CD4-positive, alpha-beta memory T cell (primary cell): Measurements from ENCODE around the gene ALPG. TPM values are rescaled to one million over a fixed set of nuclear protein-coding genes. Genes with fewer than 3 reads are reported as not detected.
"Not testable (repeated sequence)": the region's sequence is repeated elsewhere in the genome, so short reads cannot be mapped to it uniquely, and the experiment has no call there.

Source experiments
- CTCF ChIA-PET: fragments of 350-600 bp; sonication (Branson Sonifier 250); formaldehyde crosslinking; loops from one replicate; lab custom pipeline; 2021; ENCODE audit warnings: inconsistent platforms; ENCODE audit not compliant: partially characterized antibody; lab: Charles Lee
- POLR2A ChIA-PET: fragments of 350-600 bp; sonication (Branson Sonifier 250); formaldehyde crosslinking; loops from one replicate; lab custom pipeline; 2021; ENCODE audit not compliant: partially characterized antibody; lab: Charles Lee
- DNase-seq, 5 donors: peaks; one replicate each; pipeline versions ENCODE4 v3.0.0 to v3.0.0-alpha.2; 2020 to 2022; ENCODE audit warnings: mixed read lengths in 1 of 5
- H3K27ac ChIP-seq: one replicate; pipeline ENCODE4 v1.7.0; 2013; ENCODE audit warnings: low read depth, low read length
- H3K27me3 ChIP-seq: 2 replicates; pipeline ENCODE4 v1.7.0; 2013; ENCODE audit warnings: mild to moderate bottlenecking, low read length, moderate library complexity; ENCODE audit not compliant: insufficient read depth
- H3K36me3 ChIP-seq: 2 replicates; pipeline ENCODE4 v1.7.0; 2013; ENCODE audit warnings: mild to moderate bottlenecking, low read length, moderate library complexity; ENCODE audit not compliant: insufficient read depth
- H3K4me1 ChIP-seq: 2 replicates; pipeline ENCODE4 v1.7.0; 2013; ENCODE audit warnings: mild to moderate bottlenecking, low read length, moderate library complexity; ENCODE audit not compliant: insufficient read depth
- H3K4me3 ChIP-seq, 2 donors: one replicate each; pipeline ENCODE4 v1.7.0; 2013; ENCODE audit warnings: low read length in 2 of 2, mild to moderate bottlenecking in 1 of 2
- H3K9me3 ChIP-seq, 2 donors: one replicate each; pipeline ENCODE4 v1.7.0; 2013; ENCODE audit warnings: low read length in 2 of 2, control low read depth in 1 of 2; ENCODE audit not compliant: control insufficient read depth in 1 of 2
- H3K27ac Mint-ChIP-seq, 7 donors: one replicate each; pipeline ENCODE4 v1.8.0; 2020 to 2021; ENCODE audit warnings: mixed read lengths in 7 of 7, mild to moderate bottlenecking in 6 of 7, inconsistent platforms in 3 of 7, moderate library complexity in 3 of 7
- H3K27me3 Mint-ChIP-seq, 2 donors: one replicate each; pipeline ENCODE4 v1.8.0; 2020 to 2021; ENCODE audit warnings: mixed read lengths in 2 of 2
- H3K36me3 Mint-ChIP-seq, 2 donors: one replicate each; pipeline ENCODE4 v1.8.0; 2020 to 2021; ENCODE audit warnings: mixed read lengths in 2 of 2, inconsistent platforms in 1 of 2, mild to moderate bottlenecking in 1 of 2
- H3K4me1 Mint-ChIP-seq, 4 donors: one replicate each; pipeline ENCODE4 v1.8.0; 2020 to 2021; ENCODE audit warnings: mixed read lengths in 4 of 4, mild to moderate bottlenecking in 1 of 4
- H3K4me3 Mint-ChIP-seq, 8 donors: one replicate each; pipeline ENCODE4 v1.8.0; 2020 to 2021; ENCODE audit warnings: mixed read lengths in 8 of 8, mild to moderate bottlenecking in 7 of 8, moderate library complexity in 6 of 8, inconsistent platforms in 3 of 8
- H3K9me3 Mint-ChIP-seq, 8 donors: one replicate each; pipeline ENCODE4 v1.8.0; 2020 to 2021; ENCODE audit warnings: mixed read lengths in 8 of 8, mild to moderate bottlenecking in 5 of 8, inconsistent platforms in 3 of 8, moderate library complexity in 1 of 8
- intact Hi-C: fragments of 100-400 bp; cut with micrococcal nuclease; formaldehyde crosslinking; loops from one replicate; pipeline ENCODE4 v1.15.1; 2023
- polyA plus RNA-seq, 2 donors: library from polyadenylated mRNA; unstranded; fragments of 300-500 nt; fragmentation: Illumina TruSeq; gene quantifications; one replicate each; pipeline ENCODE4 v1.2.3, GENCODE V29; 2021
- total RNA-seq, 2 experiments: library from RNA; stranded (reverse); gene quantifications; one replicate each; pipeline ENCODE4 v1.2.3, GENCODE V29; 2021

Gene ALPG
- total and polyA plus RNA-seq, 4 experiments from 2014 or later, result not detected

DNA sequence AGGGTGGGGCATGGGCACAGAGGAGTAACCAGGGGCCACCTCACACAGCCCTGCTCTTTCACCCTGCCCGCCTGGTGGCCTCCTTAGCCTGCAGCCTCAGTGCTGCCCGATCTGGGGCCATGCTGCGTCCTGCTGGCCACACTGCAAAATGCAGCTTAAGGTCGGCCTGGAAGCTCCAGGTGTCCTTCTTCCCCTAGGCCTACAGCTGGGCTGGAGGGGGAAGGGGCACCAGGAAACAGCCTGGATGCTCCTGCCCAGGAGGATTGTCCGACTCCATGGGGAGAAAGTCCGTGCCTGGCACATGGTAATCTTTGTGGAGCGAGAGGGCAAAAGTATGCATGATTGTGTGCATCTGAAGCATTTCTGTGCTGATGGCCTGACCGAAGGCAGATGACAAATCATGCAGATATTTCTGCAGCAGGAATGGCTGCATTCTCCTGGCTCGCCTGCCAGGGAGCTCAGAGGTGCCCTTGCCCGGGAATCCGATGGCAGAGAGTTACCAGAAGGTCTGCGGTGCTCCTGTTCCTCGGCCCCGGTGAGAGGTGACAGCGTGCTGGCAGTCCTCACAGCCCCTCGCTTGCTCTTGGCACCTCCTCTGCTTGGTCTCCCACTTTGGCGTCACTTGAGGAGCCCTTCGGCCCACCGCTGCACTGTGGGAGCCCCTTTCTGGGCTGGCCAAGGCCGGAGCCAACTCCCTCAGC lies 40.9 kb upstream of the ALPG start:
- intact Hi-C loops, result no loop called here
- peaks cover 0 to 5% (median 0%) of the 10 kb centered on the region in 8 donors for H3K9me3 Mint-ChIP-seq
- no peak overlapping the region for H3K27ac ChIP-seq
- H3K4me1 ChIP-seq, result peaks cover 20% of the 10 kb centered on the region
- CTCF ChIA-PET, result no interaction called here
- no peak for DNase-seq
- no peaks in the 10 kb centered on the region for H3K9me3 ChIP-seq
- no peaks in the 10 kb centered on the region for H3K27me3 ChIP-seq
- no peak overlapping the region for H3K27ac Mint-ChIP-seq
- H3K27me3 Mint-ChIP-seq, result no peaks in the 10 kb centered on the region
- no peak overlapping the region for H3K4me3 ChIP-seq
- H3K4me1 Mint-ChIP-seq, result peaks cover 9 to 29% (median 12%) of the 10 kb centered on the region in 4 donors
- no peaks in the 10 kb centered on the region for H3K36me3 Mint-ChIP-seq
- POLR2A ChIA-PET, result no interaction called here
- H3K4me3 Mint-ChIP-seq, result peak overlapping the region in 1 of 8 donors; percentile 29
- H3K36me3 ChIP-seq, result no peaks in the 10 kb centered on the region

DNA sequence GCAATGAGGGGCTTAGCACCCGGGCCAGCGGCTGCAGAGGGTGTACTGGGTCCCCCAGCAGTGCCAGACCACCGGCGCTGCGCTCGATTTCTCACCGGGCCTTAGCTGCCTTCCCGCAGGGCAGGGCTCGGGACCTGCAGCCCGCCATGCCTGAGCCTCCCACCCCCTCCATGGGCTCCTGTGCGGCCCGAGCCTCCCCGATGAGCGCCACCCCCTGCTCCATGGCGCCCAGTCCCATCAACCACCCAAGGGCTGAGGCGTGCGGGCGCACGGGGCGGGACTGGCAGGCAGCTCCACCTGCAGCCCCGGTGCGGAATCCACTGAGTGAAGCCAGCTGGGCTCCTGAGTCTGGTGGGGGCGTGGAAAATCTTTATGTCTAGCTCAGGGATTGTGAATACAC lies 40.2 kb upstream of the ALPG start:
- peaks cover 20% of the 10 kb centered on the region for H3K4me1 ChIP-seq
- H3K9me3 Mint-ChIP-seq, DNase-seq, POLR2A ChIA-PET, H3K27ac ChIP-seq, H3K27me3 Mint-ChIP-seq, H3K36me3 ChIP-seq, H3K36me3 Mint-ChIP-seq, H3K9me3 ChIP-seq, H3K4me3 ChIP-seq, intact Hi-C loops, H3K27me3 ChIP-seq, H3K4me3 Mint-ChIP-seq: not testable (repeated sequence)
- CTCF ChIA-PET, result interaction anchor here (1.0 kb wide), 1 partner anchor 49 kb away, joined by 3 read pairs; no protein-coding TSS in a partner anchor
- Mint-ChIP-seq H3K4me1 (peaks cover 9 to 29% (median 12%) of the 10 kb centered on the region in 4 donors), H3K27ac (peak overlapping the region in 1 of 7 donors; percentile 22)

DNA sequence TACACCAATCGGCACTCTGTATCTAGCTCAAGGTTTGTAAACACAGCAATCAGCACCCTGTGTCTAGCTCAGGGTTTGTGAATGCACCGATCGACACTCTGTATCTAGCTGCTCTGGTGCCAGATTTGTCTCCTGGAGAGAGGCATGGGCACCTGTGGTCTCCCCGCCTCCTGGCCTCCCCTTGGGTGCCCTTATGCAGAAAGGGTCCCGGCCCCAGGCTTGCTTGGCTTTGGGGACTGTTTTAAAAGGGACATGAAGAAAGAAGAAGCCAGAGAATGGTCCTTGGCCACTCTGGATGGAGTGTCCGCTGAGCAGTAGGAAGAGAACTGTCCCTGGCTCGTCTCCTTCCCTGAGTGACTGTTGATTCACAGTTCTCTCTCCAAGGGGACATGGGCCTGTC lies 39.6 kb upstream of the ALPG start:
- Mint-ChIP-seq H3K36me3 (no peaks in the 10 kb centered on the region), H3K27me3 (no peaks in the 10 kb centered on the region), H3K9me3 (peaks cover 0 to 3% (median 0%) of the 10 kb centered on the region in 8 donors), H3K4me1 (peaks cover 9 to 29% (median 12%) of the 10 kb centered on the region in 4 donors), H3K4me3 (no peak overlapping the region), H3K27ac (peak overlapping the region in 1 of 7 donors; percentile 22)
- Histone ChIP-seq H3K27ac (no peak overlapping the region), H3K4me1 (peaks cover 20% of the 10 kb centered on the region), H3K27me3 (no peaks in the 10 kb centered on the region), H3K4me3 (no peak overlapping the region), H3K36me3 (no peaks in the 10 kb centered on the region), H3K9me3 (no peaks in the 10 kb centered on the region)
- POLR2A ChIA-PET, result no interaction called here
- CTCF ChIA-PET, result interaction anchor here (1.0 kb wide), 1 partner anchor 49 kb away, joined by 3 read pairs; no protein-coding TSS in a partner anchor
- no peak for DNase-seq
- intact Hi-C loops, result no loop called here

DNA sequence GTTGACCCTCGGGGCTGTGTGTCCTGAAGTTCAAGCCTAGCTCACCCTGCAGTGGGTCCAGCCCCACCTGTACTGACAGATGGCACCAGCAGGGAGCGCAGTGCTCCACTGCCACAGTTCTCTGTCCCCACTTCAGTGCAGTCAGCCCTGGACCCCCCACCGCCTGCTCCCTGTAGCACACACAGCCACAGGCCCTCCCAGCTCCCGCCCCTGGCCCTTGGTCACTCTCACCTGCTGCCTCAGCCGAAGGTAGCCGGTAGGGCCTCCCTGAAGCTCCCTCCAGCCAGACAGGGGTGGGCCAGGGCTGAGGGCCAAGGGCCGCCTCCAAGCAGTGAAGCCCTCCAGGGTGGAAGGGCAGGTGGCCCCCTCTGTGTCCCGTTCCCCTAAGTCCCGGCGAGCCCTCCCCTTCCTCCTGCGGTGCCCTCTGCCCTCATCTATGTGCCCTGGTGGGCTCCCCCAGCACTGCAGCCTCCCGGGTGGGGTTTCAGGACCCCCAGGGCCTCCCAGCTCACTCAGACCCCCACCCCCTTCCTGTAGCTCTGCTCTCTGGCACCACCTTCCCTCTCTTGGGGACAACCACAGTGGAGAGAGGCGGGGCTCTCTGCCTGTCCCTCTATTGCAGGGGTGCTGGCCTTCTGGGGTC lies 38.9 kb upstream of the ALPG start:
- Mint-ChIP-seq H3K36me3 (no peaks in the 10 kb centered on the region), H3K4me3 (no peak overlapping the region), H3K27me3 (no peaks in the 10 kb centered on the region), H3K4me1 (peaks cover 9 to 28% (median 11%) of the 10 kb centered on the region in 4 donors), H3K9me3 (no peaks in the 10 kb centered on the region), H3K27ac (no peak overlapping the region)
- Histone ChIP-seq H3K4me3 (no peak overlapping the region), H3K27ac (no peak overlapping the region), H3K36me3 (no peaks in the 10 kb centered on the region), H3K4me1 (peaks cover 16% of the 10 kb centered on the region), H3K9me3 (no peaks in the 10 kb centered on the region), H3K27me3 (no peaks in the 10 kb centered on the region)
- POLR2A ChIA-PET, result no interaction called here
- intact Hi-C loops, result no loop called here
- CTCF ChIA-PET, result interaction anchor here (1.6 kb wide), 1 partner anchor 26 kb away, joined by 3 read pairs; no protein-coding TSS in a partner anchor
- DNase-seq, result no peak

DNA sequence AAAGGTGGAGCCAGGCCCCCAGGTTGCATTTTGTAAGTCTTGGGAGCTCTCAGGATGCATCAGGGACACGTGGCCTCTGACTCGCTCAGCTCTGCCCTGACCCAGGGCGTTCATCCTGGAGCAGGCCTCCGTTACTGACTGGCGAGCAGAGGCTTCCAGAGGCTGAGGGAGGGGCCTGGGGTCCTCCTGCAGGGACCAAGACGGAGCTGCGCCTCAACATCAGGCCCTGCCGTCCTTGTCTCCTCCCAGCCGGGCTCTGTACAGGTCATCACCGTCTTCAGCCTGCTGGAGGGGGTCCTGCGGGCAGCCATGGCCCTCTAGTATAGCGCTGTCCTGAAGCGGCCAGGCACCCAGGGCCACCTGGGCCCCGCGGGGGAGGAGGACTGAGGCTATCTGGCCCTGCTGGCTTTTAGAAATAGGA lies 38.3 kb upstream of the ALPG start:
- Histone ChIP-seq H3K4me3 (no peak overlapping the region), H3K27ac (no peak overlapping the region), H3K4me1 (peaks cover 10% of the 10 kb centered on the region), H3K36me3 (no peaks in the 10 kb centered on the region), H3K9me3 (no peaks in the 10 kb centered on the region), H3K27me3 (no peaks in the 10 kb centered on the region)
- no peak for DNase-seq
- POLR2A ChIA-PET, result no interaction called here
- no peaks in the 10 kb centered on the region for H3K36me3 Mint-ChIP-seq
- no peak overlapping the region for H3K4me3 Mint-ChIP-seq
- intact Hi-C loops, result no loop called here
- no peaks in the 10 kb centered on the region for H3K27me3 Mint-ChIP-seq
- H3K9me3 Mint-ChIP-seq, result no peaks in the 10 kb centered on the region
- no peak overlapping the region for H3K27ac Mint-ChIP-seq
- H3K4me1 Mint-ChIP-seq, result peaks cover 7 to 24% (median 10%) of the 10 kb centered on the region in 4 donors
- CTCF ChIA-PET, result interaction anchor here (1.6 kb wide), 1 partner anchor 27 kb away, joined by 3 read pairs; no protein-coding TSS in a partner anchor

DNA sequence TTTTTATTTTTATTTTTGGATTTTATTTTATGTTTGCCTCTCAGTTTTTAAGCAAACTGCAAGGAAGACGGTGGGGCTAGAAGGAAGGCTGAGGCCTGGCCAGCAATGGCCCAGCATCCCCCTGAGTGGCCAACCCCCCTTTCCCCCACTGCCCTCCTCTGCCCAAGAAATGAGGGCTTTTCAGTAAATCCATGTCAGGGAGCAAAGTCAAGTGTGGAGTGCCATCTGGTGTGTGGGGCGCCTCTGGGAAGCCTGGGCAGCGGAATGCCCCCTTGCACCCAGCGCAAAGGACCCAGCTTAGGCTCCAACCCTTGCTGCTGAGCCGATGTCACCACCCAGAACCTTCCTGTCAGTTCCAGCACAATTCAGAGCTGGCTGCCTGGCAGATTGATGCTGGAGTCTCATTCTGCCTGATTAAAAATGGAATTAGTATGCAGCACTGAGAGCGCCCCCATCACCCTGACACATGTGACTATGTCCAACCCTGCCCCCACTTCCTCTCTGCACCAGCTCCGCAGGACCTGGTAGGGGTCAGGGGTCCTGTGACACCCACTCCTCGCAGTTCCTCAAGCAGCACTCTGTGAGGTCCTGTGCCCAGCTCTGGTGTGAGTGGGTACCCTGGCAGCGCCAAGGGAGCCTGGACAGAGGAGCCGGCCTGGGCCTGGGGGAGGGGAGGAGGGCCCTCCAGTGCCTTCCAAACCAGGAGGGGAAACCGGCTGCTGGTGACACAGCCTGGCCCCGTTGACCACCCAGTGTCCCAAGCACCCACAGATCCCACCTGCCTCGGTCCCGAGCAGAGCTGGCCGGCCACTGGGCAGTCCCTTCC lies 37.3 kb upstream of the ALPG start:
- Mint-ChIP-seq H3K9me3 (no peaks in the 10 kb centered on the region), H3K27ac (no peak overlapping the region), H3K27me3 (no peaks in the 10 kb centered on the region), H3K4me1 (peaks cover 0 to 14% (median under 1%) of the 10 kb centered on the region in 4 donors), H3K4me3 (no peak overlapping the region), H3K36me3 (no peaks in the 10 kb centered on the region)
- Histone ChIP-seq H3K9me3 (no peaks in the 10 kb centered on the region), H3K27ac (no peak overlapping the region), H3K36me3 (no peaks in the 10 kb centered on the region), H3K4me3 (no peak overlapping the region), H3K4me1 (peaks cover 2% of the 10 kb centered on the region), H3K27me3 (no peaks in the 10 kb centered on the region)
- ChIA-PET CTCF (interaction anchor here (1.6 kb wide), 1 partner anchor 28 kb away, joined by 3 read pairs; no protein-coding TSS in a partner anchor), POLR2A (no interaction called here)
- intact Hi-C loops, result no loop called here
- no peak for DNase-seq

DNA sequence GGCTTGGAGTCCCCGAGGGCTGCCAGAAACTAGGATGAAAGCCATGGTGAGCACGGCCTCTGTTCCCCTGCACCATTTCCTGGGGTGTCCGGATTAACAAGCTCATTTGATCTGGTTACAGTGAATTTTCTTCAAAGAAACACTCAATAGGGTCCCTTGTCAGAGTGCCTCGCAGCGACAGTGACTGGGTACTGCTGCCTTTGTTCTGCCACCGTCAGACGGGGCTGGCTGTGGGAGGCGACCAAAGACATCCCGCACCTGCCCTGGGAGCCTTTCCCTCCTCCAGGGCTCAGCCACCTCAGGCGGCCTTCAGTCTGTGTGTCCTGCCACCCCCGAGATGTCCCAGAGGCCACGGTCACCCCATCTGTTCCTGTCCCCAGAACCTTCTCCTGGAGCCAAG lies 36.6 kb upstream of the ALPG start:
- H3K27me3 ChIP-seq, H3K4me1 Mint-ChIP-seq, H3K36me3 Mint-ChIP-seq, H3K4me3 Mint-ChIP-seq, DNase-seq, H3K9me3 ChIP-seq, H3K27ac Mint-ChIP-seq, CTCF ChIA-PET, H3K9me3 Mint-ChIP-seq, H3K4me1 ChIP-seq, POLR2A ChIA-PET, H3K36me3 ChIP-seq, H3K27ac ChIP-seq, H3K4me3 ChIP-seq, H3K27me3 Mint-ChIP-seq, intact Hi-C loops: not testable (repeated sequence)
